GM21723 (cell line): ENCODE data around the gene APH1A.
A peak's percentile ranks its signal among the peaks of the same experiment; 100 is the strongest.
"Not testable (repeated sequence)": the region's sequence is repeated elsewhere in the genome, so short reads cannot be mapped to it uniquely, and the experiment has no call there.

Experiments used
- ATAC-seq: cut with Tn5 transposase; IDR thresholded peaks from one replicate; pipeline ENCODE4 v1.9.1; 2021; ENCODE audit warnings: mild to moderate bottlenecking, moderate library complexity; ENCODE audit not compliant: unreplicated experiment

Gene APH1A

GRCh38 chr1:150268705-150269403, at the start of gene APH1A:
Gene APH1A (minus strand): TSS chr1:150269016. CDS start chr1:150268810, 206 bp downstream.
- ATAC-seq, result peak; percentile 90

- not testable (repeated sequence) for ATAC-seq
These were observed 45.9 kb upstream of the APH1A start for GRCh38 chr1:150314691-150315090.

- ATAC-seq, result no peak
These were observed 42.9 kb upstream of the APH1A start for GRCh38 chr1:150311762-150312161.

- ATAC-seq, result no peak
These were observed 41.1 kb upstream of the APH1A start for GRCh38 chr1:150309758-150310508.

GRCh38 chr1:150308585-150308984, 39.8 kb upstream of the APH1A start:
- ATAC-seq, result not testable (repeated sequence)

GRCh38 chr1:150302902-150303301, 34.1 kb upstream of the APH1A start:
- ATAC-seq, result no peak

GRCh38 chr1:150302338-150302737, 33.5 kb upstream of the APH1A start:
- no peak for ATAC-seq

GRCh38 chr1:150299716-150300115, 30.9 kb upstream of the APH1A start:
- ATAC-seq, result no peak

- no peak for ATAC-seq
These were observed 26.7 kb upstream of the APH1A start for GRCh38 chr1:150295476-150295875.

GRCh38 chr1:150293433-150294253, 24.8 kb upstream of the APH1A start, which contains the start of gene MRPS21:
Gene MRPS21 (plus strand): TSS chr1:150293861. CDS start chr1:150294367, 506 bp downstream.
- peak; percentile 98 for ATAC-seq

- ATAC-seq, result no peak
These were observed 20.0 kb upstream of the APH1A start for GRCh38 chr1:150288822-150289221.

- ATAC-seq, result no peak
These were observed 19.6 kb upstream of the APH1A start for GRCh38 chr1:150288382-150288781.

GRCh38 chr1:150283260-150283659, 14.4 kb upstream of the APH1A start:
- ATAC-seq, result no peak

- no peak for ATAC-seq
These were observed 13.7 kb upstream of the APH1A start for GRCh38 chr1:150282558-150282958.

GRCh38 chr1:150281758-150282557, 13.1 kb upstream of the APH1A start, which contains the start of gene CIART:
Gene CIART (plus strand): TSS chr1:150282554. CDS start chr1:150283268, 714 bp downstream.
- ATAC-seq, result peak; percentile 72

- no peak for ATAC-seq
These were observed 12.5 kb upstream of the APH1A start for GRCh38 chr1:150281221-150281757.

- ATAC-seq, result no peak
These were observed 11.4 kb upstream of the APH1A start for GRCh38 chr1:150280138-150280707.

- no peak for ATAC-seq
These were observed 4.5 kb upstream of the APH1A start for GRCh38 chr1:150273311-150273710.

- no peak for ATAC-seq
These were observed 2.6 kb upstream of the APH1A start for GRCh38 chr1:150271291-150271959.
